HPDE6-E6E7 (cell line): ENCODE results near the gene GABRB1.
"Not testable (repeated sequence)": the region's sequence is repeated elsewhere in the genome, so short reads cannot be mapped to it uniquely, and the experiment has no call there.

Experiments
- DNase-seq: peaks from one replicate; pipeline ENCODE4 v3.0.0; 2011; ENCODE audit warnings: missing footprints; ENCODE audit errors: extremely low spot score

Gene GABRB1

DNA sequence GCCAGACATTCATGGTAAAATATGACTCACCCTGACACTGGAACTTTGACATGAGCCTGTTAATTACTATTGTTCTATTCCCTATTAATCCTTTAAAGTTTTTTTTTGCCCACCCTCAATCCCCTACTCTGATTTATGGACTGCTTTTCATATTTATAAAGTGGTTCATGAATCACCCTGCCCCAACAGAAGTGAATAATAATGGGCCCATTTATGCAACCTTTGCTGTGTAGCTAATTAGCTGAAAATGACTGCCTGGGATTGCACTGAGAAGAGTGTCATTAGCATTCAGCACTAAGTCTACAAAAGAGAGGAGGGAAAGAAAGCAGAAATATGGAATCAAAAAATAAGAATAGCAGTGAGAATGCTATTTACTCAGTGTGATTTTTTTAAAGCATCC is 277.8 kb downstream of the GABRB1 start:
- DNase-seq = no peak

DNA sequence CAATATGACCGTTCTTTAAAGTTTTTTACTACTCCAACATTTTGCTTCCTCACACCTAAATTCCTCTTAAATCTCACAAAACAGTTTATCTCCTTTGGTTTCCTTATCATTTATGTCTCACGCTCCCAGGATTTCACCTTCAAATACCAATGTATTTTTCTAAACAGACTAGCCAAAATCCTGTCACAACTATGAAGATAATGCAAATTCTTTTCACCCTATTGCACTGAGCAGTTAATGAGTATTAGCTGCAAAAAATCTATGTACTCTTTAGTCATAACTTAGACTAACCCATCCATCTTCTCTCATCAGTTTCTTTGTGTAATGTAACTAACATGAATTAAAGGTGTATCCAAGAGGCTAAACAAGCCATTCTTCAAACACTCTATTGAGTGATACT is 280.8 kb downstream of the GABRB1 start:
- no peak for DNase-seq

DNA sequence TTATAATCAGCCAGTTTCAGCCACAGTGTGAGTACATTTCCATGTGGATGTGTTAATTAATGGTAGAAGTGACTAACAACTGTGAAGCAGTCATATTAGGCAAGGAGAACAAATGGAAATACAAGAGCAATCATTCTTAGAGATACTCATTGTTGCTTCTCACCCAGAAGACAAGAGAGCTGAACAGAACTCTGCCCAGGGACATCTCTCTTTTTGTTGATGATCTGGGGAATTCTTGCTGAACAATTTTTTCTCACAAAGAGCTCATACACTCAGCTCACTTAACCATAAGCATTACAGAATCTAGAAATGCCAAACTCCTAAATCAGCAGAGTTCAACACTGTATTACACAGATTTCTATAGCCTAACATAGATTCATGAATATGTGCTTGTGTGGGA is 282.0 kb downstream of the GABRB1 start:
- DNase-seq = no peak

DNA sequence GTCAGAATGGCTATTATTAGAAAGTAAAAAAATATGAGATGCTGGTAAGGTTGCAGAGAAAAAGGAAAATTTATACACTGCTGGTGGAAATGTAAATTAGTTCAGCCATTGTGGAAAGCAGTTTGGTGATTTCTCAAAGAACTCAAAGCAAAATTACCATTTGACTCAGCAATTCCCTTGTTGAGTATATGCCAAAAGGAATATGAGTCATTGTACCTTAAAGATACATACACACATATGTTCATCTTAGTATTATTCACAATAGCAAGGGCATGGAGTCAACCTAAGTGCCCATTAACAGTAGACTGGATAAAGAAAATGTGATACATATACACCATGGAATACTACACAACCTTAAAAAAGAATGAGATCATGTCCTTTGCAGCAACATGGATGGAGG is 284.0 kb downstream of the GABRB1 start:
- no peak for DNase-seq

DNA sequence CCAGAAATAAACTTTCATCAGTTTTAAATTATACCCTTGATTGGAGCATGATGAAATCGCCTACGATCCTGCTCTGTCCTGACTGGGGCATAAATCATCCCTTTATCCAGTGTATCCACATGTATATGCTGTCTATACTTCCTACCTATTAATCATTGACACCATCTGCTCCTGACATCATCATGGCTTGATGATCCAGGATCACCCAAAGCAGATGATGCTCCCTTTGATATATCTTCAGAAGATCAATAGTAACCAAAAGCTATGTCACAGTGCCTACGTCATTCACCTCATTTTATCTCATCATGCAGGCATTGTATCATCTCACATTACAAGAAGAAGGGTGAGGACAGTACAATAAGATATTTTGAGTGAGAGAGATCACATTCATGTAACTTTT is 294.7 kb downstream of the GABRB1 start:
- no peak for DNase-seq

DNA sequence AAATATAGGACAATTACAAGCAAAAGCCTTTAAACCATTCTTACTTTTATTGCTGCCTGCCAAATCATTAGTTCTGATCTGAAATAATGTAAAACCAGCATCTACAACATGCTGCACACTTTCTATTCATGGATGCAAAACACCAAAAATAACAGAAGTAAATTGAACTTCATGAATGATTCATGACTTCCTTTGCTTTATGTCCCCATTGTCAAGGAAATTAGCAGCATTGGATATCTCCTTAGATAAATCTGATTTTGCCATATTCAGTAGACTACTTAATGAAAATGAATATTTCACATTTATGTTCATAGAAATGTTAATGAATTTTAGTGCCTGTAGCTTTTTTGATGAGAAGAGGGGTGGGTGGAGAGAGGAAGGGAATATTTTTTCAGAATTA is 299.5 kb downstream of the GABRB1 start:
- DNase-seq = no peak

DNA sequence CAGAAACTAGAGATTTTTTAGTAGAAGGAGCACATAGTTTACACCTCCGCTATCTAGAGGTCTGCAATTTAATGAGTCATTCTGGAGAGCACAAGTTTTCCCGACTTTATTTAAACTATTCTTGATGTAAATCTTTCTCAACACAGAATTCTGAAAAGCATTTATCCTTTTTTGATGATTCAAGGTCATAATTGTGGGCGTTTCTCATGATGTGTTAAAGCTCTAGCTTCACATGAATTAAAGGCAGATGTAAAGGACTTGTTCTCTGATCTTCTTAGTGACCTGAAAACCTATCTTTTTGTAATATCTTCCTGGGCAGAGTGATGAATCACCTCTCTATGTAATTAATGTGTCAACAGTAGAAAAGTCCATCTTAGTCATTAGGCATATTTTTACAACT is 303.3 kb downstream of the GABRB1 start:
- DNase-seq = peak; percentile 2

DNA sequence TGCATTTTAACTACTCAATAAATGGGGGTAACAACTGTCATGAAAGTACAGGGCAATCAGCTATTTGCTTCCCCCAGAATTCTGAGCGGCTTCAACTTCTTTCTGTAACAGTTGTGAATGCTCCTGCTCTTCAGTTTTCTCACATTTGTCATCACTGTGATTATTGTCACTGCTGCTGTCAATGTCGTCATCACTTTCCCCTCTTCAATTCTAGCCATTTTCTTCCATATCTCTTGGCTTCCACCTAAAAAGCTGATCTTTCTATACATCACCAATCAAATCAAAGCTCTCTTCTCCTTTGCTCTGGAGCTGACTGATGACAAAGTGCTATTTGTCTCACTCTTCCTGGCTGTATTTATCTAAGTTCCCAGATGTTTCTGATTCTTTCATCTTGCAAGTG is 306.5 kb downstream of the GABRB1 start:
- DNase-seq = no peak

DNA sequence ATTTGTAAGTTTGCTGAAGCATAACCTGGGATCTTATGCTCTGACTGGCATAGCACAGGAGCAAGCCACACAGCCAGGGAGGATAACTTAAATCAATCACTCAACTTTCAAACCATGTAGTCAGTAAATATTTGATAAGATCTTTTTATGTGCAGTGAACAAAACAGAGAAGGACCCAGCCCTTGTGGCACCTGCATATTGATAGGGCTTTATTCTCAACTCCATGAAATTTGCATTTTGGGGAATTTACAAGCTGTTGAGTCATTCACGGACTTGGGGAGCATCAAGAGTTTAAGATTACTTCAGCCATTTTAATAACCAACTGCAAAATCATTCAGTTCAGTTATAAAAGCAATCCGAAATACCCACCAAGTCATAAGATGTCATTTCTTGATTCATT is 309.5 kb downstream of the GABRB1 start:
- DNase-seq = no peak

DNA sequence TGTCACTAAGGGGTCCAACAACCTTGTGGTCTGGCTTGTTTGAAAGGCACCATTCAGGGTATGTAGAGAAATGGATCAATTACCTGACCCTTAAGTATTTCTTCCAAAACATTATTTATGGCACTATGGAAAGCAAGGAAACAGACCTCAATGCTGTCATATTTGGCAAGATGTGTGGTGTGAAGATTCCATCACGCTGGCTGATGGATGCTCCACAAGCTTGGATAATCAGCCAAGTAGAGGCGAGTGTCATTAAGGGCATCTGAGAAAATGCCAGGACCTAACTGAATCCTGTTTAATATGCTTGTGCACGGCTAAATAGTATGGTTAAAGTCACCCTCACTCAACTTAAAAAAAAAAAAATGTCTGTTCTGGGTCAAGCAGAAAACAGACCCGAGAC is 311.4 kb downstream of the GABRB1 start:
- no peak for DNase-seq

DNA sequence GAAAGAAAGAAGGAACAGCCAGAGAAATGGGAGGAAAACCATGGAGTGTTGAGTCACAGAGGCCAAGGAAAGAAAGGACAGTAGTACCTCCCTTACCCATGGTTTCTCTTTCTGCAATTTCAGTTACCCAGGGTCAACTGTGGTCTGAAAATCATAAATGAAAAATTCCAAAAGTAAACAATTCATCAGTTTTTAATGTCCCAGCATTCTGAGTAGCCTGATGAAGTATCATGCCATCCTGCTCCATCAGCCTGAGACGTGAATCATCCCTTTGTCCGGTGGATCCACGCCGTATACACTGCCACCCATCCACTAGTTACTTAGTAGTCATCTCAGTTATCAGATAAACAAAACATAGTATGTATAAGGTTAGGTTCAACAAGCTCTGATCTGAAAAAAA is 318.0 kb downstream of the GABRB1 start:
- DNase-seq = no peak

DNA sequence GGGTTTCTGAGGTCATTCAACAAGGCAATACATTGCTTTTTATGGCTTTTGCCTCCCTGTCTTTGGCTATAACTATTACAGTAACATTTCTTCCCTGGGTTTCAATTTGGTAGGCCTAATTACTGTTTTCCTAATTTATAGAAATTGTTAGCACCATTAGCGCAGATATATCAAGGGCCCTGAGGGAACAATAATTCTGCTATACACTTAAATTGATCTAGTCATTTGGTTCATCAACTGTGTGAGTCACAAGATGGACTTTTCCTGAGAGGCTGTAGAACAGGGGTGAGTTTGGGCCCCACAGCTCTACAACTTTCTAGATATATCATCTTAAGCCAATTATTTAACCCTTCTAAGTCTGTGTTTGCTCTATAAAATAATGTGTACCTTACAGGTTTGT is 324.2 kb downstream of the GABRB1 start:
- DNase-seq = no peak

DNA sequence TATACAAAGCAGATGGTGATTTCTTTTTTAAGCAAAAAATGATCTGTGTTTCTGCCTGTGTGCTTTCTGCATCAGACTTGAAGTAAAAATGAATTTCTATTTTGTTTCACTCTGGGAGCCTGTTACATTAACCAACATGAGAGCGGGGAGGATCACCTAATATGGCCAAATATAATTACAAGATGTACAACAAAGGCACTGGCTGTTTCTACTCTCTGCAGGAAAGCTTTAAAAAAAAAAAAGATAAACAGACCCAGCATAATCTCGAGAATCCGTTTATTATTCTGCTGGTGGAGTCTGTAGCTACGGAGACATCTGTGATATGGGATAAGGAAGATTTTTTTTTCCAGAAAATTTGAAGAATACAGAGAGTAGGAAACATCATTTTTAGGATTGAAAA is 328.5 kb downstream of the GABRB1 start:
- no peak for DNase-seq

DNA sequence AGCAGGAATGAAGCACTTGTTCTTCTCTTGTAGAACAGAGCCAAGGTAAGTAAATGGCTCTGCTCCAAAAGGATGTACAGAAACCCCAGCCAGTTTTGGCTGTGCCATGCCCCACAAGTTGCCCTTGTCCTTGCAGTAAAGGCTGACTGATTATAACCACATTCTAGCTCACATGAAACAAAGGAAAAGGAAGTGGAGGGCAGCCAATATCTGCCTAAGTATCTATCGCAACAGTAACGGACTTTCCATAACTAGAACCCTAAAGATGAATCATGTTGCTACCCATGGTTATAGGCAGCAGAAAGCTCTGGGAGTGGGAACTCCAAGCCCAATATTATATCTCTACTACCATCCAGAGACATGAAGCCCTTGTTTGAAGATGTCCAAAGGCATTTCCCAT is 336.4 kb downstream of the GABRB1 start:
- DNase-seq = no peak

DNA sequence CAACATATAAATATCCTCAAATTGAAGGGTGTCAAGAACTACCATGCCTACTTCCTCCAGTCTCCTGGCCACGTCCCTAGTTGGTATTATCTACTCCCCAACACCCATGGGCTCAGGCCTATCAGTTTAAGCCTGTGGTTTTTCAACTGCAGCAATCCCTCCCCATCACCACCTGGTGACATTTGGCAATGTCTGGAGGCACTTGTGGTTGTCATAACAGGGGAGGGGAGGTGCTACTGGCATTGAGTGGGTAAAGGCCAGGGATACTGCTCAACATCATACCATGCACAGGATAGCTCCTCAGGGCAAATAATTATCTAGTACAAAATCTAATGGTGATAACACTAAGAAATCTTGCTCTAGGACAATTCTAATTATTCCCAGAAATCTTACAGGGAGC is 336.8 kb downstream of the GABRB1 start:
- no peak for DNase-seq

DNA sequence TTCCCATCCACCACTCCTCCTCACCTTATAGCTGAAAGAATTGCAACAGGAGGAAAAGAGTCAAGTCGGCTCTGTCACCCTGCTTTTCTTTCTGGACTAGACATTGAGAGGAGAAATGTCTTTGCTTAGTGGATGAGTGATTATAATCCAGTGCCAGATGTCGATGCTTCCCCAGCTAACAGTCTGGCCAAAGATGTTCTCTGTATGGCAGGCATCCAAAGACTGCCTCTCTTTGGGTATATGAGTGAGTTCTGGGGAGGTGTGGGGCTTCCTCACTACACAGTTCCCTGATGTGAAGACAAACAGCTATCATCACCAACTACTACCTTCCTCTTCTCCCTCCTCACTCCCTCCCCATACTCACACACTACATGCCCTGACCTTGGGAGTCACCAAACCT is 341.2 kb downstream of the GABRB1 start:
- no peak for DNase-seq

DNA sequence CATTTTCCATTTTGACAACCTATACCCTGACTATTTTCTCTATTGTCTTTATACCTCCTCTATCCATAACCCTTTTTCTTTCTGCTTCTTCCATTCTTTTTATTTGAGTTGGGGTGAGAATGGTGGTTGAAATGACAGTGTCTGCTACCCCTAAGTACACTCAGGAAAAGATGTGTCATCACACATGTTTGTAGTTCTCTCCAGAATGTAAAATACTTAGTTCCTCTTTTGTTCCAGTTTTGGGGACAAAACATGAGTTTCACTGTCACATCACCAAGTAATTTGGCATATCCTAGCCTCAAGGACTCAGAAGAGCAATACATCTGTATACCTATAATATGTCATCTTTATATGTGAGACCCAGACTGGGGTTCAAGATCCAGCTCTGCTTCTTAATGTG is 341.8 kb downstream of the GABRB1 start:
- no peak for DNase-seq

DNA sequence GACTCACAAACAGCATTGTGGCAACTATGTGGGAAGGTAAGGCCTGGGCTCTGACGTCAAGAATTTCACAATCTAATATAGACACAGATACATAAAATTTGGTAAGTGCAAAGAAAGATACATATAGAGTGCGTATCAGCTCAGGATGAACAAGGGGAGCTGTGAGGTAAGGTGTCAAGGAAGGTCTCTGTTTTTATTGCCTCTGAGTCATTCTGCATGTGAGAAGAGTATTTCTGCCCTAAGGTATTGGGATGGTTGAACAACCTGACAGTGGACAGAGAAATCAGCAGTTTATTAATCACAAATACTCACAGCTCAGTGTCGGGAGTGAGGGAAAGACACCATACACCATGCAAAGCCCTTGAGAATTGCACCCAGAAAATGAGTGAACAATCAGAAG is 342.3 kb downstream of the GABRB1 start:
- DNase-seq = no peak

DNA sequence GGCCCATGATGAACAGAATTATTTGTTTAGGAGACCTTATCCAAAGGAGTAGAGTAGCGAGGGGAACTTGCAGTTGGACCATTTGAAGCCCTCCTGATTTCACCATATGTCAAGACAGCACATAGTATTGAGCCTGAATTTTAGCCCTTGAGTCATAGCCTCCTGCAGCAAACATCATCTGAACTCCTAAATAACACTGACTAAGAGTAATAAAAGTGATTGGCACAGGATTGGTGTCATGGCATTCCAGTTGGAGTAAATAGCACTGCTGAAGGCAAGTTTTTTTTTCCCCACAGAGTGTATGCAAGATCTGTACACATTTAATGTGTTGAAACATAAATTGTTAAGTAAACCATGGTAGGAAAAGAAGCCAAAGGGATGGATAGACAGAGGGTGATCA is 343.1 kb downstream of the GABRB1 start:
- no peak for DNase-seq

DNA sequence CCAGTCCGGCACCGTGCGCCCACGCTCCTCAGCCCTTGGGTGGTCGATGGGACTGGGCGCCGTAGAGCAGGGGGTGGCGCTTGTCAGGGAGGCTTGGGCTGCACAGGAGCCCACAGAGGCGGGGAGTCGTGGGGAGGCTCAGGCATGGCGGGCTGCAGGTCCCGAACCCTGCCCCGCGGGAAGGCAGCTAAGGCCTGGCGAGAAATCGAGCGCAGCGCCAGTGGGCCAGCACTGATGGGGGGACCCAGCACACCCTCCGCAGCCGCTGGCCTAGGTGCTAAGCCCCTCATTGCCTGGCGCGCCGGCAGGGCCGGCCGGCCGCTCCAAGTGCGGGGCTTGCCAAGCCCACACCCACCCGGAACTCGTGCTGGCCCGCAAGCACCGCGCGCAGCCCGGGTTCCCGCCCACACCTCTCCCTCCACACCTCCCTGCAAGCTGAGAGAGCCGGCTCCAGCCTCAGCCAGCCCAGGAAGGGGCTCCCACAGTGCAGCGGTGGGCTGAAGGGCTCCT is 346.7 kb downstream of the GABRB1 start:
- not testable (repeated sequence) for DNase-seq

DNA sequence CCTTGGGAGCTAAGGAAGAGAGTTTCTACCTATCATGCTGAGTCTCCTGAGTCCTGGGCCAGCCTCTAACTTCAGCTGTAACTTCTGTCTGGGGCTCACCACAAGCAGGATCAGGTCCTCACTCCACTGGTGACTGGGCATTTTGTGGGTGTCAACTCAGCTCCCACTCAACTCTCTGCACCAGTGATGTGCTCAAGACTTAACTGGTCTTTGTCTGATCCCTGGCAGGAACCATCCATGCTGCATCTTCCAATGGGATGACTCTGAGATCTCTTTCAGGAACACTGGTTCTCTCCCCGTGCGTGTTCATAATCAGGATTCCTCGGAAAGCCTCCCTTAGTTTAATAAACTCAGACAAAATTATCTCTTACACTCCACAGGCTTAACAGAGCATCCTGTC is 349.8 kb downstream of the GABRB1 start:
- DNase-seq = no peak

DNA sequence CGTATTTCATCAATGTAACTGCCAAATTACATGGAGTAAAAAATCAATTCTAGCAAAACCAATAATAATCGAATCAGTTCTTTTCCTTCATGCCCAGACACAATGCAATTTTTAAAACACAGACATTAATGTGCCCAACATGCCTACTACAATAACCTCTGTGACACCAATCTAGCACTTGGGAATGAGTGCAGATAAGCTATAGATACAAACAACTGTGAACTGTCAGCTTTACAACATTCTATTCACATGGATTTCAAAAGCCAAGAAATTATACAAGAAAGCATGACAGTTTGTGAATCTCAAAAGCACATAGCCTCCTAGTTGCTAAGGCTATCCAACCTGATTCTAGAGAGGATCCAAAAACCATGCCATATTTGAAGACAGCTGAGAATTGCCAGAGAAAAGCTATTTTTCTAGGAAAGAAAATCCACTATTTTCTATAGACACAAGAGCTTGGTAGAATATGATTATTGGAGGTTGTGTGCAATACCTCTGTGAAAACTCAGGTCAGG is 351.5 kb downstream of the GABRB1 start:
- no peak for DNase-seq

DNA sequence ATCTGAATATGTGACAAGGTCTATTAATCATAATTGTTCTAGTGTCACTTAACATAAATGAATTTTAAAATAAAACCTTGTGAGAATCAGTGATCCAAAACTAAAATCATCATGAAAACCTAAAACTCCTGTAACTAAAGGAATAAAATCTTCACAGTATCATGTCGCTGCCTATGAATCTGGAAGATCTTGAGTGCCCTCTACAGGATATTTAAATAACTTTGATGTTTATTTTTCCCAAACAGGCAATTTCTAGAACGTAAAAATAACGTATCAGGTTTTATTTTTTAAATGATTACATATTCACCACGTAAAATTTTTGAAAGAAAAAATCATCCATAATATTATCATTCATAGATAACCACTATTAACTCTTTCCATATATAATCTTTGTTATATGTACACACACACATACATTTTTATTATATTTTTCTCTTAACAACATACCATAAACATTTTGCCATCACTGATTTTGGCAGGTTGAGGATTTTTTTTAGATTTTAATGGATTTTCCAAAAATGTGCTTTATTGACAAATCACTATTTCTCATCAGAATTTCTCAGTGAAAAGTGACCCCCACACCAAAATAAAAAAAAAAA is 352.6 kb downstream of the GABRB1 start:
- DNase-seq = no peak

DNA sequence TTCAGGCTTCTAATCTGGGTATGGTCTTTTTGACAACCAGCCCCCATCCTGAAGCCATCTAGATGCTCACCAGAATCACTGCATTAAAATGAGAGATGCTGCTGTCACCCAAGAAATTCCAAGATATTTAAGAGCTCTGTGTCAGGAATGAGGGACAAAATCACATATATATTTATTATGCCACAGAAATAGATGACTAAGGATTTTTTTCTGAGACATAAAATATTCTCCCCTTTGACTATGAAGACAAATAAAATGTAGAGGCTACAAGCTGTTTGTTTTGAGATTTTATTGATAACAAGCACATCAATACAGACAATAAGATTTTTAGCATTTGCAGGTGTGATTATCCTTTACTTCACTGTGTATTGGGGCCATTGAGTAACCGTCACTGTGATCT is 354.8 kb downstream of the GABRB1 start:
- DNase-seq = no peak
